GM13977 (cell line): Measurements from ENCODE around the gene ACSS1.

ENCODE experiments used
- DNase-seq: peaks from one replicate; pipeline ENCODE4 v3.0.0; 2012; ENCODE audit warnings: low spot score
- CTCF ChIP-seq: IDR thresholded peaks from 2 replicates; pipeline ENCODE4 v1.5.1; 2012; ENCODE audit warnings: mild to moderate bottlenecking, control low read depth; ENCODE audit not compliant: insufficient read depth; ENCODE audit errors: extremely low read depth, missing control alignments
- in situ Hi-C: fragments of 300-500 bp; cut with MboI; formaldehyde crosslinking; loops from one replicate; pipeline ENCODE4 v1.12.0; 2022; ENCODE audit warnings: low sequenced_read_pairs, low pct_unique_long_range_greater_than_20kb, mixed read lengths, inconsistent platforms; ENCODE audit not compliant: unreplicated experiment

ACSS1 gene

GRCh38 chr20:25041813-25042530 is 16.0 kb downstream of the ACSS1 start:
- in situ Hi-C loops = no loop called here
- no peak for DNase-seq
- no peak for TF ChIP-seq CTCF

- in situ Hi-C loops = no loop called here
- no peak for TF ChIP-seq CTCF
- DNase-seq = no peak
These were observed 17.5 kb downstream of the ACSS1 start for GRCh38 chr20:25040438-25040831.

- no peak for DNase-seq
- in situ Hi-C loops = no loop called here
- no peak for TF ChIP-seq CTCF
These were observed 18.1 kb downstream of the ACSS1 start for GRCh38 chr20:25039697-25040437.

- DNase-seq = no peak
- no peak for TF ChIP-seq CTCF
- in situ Hi-C loops = no loop called here
These were observed 19.3 kb downstream of the ACSS1 start for GRCh38 chr20:25038591-25039015.

- DNase-seq = no peak
- in situ Hi-C loops = no loop called here
- TF ChIP-seq CTCF = no peak
These were observed 19.9 kb downstream of the ACSS1 start for GRCh38 chr20:25038103-25038410.

- TF ChIP-seq CTCF = no peak
- DNase-seq = no peak
- in situ Hi-C loops = no loop called here
These were observed 20.4 kb downstream of the ACSS1 start for GRCh38 chr20:25037288-25038102.
